Glomerular endothelial cell (primary cell): Measurements from ENCODE around the gene PTPRD. TPM values are rescaled to one million over a fixed set of nuclear protein-coding genes. Genes with fewer than 3 reads are reported as not detected.

Source experiments
- DNase-seq: peaks from one replicate; pipeline ENCODE4 v3.0.0-alpha.2; 2011; ENCODE audit warnings: low read depth, low spot score; ENCODE audit errors: extremely low read depth
- total RNA-seq: library from RNA; depleted of rRNA; stranded (reverse); fragments of >200 nt; gene quantifications from 2 replicates; pipeline ENCODE4 v1.2.3, GENCODE V29; 2015

Gene PTPRD
- total RNA-seq, 1 donor from 2014 or later, result 4.1 TPM

GRCh38 chr9:8858596-8859161 lies 1754.1 kb downstream of the PTPRD start:
- DNase-seq, result no peak

DNA sequence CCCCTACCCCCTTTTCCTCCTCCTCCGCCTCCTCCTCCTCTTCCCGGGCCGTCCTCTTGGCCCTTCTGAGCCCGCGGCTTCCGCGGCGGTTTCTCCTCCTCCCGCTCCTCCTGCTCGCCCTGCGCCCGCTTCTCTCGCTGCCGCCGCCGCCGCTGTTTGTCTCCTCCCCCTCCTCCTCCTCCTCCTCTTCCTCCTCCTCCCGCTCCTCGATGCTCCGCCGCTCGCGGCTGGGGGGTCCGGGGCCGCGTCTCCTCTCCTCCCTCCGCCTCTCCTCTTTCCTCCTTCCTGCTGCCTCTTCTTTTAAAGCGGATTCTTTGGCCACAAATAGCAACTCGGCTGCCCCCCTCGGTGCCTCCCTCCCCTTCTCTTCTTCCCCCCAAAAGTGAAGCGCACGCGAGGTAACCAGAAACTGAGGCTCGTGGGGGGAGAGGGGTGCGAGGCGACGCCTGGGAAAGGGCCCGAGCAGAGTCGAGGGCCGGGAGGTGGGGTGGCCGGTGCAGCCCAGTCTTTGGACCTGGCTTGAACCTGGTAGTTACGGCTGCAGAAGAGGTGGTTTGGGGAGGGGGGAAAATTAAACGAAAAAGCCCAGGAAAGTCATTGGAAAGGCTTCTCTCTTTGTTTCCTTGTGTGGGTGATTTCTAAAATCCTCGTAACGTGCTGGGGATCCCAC lies 1754.7 kb downstream of the PTPRD start:
- DNase-seq, result no peak

DNA sequence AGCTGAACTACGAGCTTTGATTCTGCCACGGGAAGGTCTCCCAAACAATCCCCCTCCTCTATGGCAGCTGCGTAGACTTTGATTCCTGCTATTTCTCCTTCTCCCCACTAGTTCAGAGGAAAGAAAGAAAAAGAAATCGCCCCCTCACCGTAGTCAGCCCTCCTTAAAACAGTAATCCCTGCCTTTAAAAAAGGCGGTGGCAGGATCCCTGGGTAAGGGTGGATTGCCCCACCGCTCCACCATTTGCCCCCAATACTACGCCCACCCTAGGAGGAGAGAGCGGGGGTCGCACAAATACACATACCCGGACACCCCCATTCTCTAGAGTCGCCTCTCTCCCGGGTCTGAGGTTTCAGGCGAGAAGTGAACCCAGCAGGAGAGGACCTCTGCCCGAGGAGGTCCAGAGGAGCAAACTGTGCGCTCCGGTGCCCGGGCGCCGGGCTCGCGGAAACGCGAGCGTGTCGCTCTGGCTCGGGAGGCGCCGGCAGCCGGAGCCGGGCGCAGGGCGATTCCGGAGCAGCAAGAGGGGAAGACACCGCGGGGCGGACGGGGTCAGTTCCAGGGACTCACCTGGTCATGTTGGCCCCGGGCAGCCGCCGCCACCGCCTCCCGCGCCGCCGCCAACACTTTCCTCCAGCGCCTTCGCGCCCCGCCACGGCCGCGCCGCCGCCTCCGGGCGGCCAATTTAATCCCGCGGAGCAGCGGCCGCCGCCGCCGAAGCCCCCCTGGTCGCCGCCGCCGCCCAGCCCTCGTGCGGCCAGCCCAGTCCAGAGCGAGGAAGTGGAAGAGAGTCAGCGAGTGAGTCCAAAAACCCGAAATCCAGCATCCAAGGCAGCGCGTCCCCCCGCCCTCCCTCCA lies 1755.5 kb downstream of the PTPRD start:
- DNase-seq, result no peak

GRCh38 chr9:8856396-8857067 lies 1756.3 kb downstream of the PTPRD start:
- no peak for DNase-seq

GRCh38 chr9:8855046-8855445 lies 1757.8 kb downstream of the PTPRD start:
- no peak for DNase-seq

DNA sequence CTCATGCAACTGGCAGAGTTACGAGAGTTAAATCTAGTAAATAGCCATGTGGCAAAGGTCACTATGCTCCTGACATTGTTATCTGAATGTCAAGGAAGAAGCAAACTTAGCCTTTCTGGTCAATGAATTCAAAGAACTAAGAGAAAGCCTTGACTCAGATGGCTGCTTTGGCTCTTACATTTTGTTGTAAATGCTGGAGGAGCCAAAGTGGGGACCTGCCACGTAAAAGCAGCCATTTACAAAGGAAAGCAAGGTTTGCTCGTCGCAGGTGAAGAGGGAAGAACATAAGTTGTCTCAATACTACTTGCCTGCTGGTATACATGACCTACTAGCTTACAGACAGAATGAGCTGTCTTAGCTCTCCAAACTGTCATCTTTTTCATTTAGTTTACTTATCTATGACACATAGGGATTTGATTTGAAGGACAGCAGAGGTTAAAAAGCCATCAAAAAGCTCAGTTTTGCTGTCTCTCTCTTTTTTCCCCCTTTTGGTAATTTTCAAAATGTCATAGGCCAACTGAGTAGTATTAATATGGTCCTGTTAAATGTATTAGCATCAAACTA lies 1760.4 kb downstream of the PTPRD start:
- no peak for DNase-seq

DNA sequence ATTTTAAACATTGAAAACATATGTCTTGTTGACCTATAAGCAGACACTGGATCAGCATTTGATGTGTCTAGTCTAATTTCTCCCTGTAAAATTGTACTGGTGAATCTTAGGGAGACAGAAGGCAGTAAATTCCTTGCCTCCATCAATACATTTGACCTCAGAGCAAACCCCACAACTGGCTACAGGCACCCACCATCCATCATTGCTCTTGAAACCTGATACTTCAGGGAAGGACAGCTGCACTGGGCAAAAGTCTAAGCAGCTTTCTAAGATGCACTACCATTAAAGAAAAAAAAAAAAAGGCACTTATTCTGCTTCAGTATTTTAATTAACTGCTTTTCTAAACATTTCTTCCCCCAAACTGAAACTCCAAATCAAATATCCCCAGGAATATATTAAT lies 1761.9 kb downstream of the PTPRD start:
- no peak for DNase-seq

DNA sequence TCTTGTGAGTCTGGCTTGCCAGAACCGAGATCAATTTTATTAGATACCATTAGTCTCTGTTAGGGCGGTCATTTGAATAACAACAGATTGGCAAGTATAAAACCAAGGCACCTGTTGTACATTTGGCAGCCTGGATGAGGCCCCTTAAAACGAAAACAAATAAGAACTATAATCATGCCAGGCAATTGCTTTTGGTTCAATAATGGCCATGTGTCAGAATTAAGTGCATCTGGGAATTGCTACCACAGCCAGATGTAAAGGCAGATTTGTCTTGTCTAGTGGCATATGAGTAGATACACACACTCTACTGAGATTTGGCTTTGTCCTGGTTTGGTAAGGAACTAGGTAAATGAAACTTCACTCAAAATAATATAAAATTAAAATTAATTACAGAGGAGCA lies 1767.0 kb downstream of the PTPRD start:
- DNase-seq, result no peak

DNA sequence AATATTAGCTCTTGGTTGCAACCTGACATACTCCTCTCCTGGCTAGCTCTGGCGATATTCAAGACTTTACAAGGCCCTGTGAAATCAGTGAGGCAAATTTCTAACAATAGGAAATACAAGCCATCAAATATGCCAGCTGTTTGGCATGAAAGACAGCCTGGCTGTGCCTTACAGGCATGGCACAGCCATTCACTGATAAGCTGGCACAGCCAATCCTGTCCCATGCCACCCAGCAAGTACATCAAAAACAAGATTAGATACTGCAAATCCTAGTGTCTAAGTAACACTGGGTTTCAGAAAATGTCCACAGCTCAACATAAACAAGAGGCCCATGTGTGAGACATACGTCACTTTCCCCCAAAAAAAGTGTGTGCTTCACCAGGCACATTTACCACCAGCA lies 1767.4 kb downstream of the PTPRD start:
- no peak for DNase-seq

- no peak for DNase-seq
These were observed 1768.3 kb downstream of the PTPRD start for GRCh38 chr9:8844549-8844948.

DNA sequence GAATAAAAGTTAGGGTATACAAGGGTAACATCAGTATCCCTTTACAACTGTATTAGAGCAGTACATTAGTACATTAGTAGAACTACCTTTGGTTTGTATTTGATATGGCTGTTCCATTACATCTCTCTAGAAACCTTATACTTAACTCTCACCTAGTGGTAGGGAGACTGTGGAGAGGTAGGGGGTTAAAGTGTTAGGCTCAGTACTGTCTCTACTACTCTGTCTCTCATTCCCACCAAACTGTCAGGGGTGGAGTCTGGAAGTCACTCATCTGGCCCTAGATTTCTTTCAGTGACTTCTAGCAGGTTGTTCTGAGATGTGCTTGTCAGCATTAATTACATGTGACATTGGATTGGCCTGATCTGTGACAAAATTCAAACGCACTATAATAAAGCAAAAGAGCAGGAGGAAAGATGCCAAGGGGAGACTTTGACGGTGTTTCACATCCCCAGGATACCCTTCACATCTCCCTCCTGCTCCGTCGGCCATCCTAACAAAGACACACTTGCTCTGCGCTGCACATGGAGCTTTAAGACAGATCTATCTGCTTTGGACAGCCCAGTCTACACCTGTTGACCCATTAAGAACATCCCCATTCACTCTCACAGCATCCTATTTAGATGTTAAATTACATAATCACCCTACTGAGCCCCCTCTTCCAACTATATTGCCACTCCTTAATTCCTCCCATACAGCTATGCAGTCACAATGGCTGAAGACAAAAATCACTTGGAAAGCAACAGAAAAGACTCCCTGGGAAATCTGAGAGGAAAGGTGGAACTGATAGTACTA lies 1770.2 kb downstream of the PTPRD start:
- DNase-seq, result no peak

DNA sequence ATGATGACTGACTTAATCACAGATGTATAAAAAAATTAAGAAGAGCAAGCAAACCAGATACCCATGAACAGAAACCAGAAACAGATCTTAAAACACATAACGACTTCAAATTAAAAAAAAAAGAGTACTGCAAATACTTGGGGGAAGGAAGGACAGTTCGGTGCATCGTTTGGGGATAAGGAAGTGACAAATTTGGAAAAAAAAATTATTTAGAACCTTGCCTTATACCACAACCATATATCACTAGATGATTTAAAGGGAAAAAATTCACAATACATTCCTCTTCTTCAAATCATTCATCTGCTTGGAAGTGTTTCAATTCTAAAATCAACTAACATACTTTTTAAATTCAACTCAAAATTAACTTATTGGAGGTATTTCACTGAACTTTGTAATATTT lies 1774.7 kb downstream of the PTPRD start:
- DNase-seq, result no peak

DNA sequence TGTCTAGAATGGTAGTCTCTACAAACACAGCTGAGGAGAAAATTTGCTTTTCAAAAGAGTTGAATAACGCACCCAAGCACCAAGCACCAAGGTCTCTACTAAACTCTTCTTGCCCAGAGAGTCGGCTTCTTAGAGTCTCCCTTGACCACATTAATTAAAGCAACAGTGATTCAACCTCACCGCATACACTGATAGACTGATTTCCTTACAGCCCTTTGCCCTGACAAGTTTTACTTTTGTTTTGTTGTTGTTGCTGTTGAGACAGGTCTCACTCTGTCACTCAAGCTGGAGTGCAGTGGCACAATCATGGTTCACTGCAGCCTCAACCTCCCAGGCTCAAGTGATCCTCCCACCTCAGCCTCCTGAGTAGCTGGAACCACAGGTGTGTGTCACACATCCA lies 1777.5 kb downstream of the PTPRD start:
- no peak for DNase-seq

- DNase-seq, result no peak
These were observed 1779.8 kb downstream of the PTPRD start for GRCh38 chr9:8832955-8833354.

GRCh38 chr9:8832386-8832785 lies 1780.4 kb downstream of the PTPRD start:
- no peak for DNase-seq

DNA sequence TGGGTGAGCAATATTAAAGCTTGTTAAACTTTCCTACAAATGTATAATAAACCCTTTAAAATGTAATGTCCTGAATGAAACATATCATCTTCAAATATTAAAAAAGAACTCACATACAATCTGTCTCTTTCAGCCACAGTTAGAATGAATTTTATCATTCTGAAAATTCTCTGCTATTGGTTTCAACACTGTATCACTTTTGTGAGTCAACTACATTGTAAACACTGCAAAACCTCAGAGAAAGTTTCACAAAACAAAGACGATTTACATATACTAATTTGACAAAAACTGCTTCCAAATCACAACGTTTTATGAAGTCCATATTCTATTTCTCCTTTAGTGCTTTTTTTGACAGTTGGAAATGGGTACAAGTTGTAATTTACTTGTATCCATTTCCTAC lies 1781.2 kb downstream of the PTPRD start:
- DNase-seq, result no peak

GRCh38 chr9:8826281-8826680 lies 1786.5 kb downstream of the PTPRD start:
- DNase-seq, result no peak

DNA sequence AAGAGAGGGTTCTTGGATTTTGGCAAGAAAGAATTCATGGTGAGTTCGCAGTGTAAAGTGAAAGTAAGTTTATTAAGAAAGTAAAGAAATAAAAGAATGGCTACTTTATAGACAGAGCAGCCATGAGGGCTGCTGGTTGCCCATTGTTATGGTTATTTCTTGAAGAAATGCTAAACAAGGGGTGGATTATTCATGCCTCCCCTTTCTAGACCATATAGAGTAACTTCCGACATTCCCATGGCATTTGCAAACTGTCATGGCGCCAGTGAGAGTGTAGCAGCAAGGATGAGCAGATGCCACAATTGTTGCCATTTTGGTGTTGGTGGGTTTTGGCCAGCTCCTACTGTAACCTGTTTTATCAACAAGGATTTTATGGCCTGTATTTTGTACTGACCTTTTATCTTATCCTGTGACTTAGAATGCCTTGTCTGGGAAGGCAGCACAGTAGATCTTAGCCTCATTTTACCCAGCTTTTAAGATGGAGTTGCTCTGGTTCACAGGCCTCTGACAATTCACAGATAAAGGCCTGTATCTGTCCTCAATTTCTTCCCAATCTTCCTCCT lies 1787.1 kb downstream of the PTPRD start:
- DNase-seq, result no peak

GRCh38 chr9:8823131-8823895 lies 1789.5 kb downstream of the PTPRD start:
- no peak for DNase-seq
